Fibroblast of skin of back (primary cell): ENCODE data around the gene AP1S2.
A peak's percentile ranks its signal among the peaks of the same experiment; 100 is the strongest.

Experiments
- DNase-seq: peaks from one replicate; pipeline ENCODE4 v3.0.0-alpha.2; 2013

The AP1S2 gene

GRCh38 chrX:15804563-15804962, 50.0 kb downstream of the AP1S2 start:
- DNase-seq: no peak

- DNase-seq: no peak
Observed at GRCh38 chrX:15797707-15798106, 56.9 kb downstream of the AP1S2 start.

- DNase-seq: peak; percentile 3
Observed at GRCh38 chrX:15790769-15791290, 63.8 kb downstream of the AP1S2 start.

- DNase-seq: peak; percentile 69
Observed at GRCh38 chrX:15789979-15790768, 64.4 kb downstream of the AP1S2 start, which contains the start of gene ZRSR2. Gene ZRSR2, plus strand, starts transcription at chrX:15790484. Its CDS starts 12 bp downstream, at chrX:15790496.

GRCh38 chrX:15786915-15787314, 67.7 kb downstream of the AP1S2 start:
- no peak for DNase-seq

- DNase-seq: no peak
Observed at GRCh38 chrX:15785176-15785750, 69.3 kb downstream of the AP1S2 start.

GRCh38 chrX:15781961-15782699, 72.5 kb downstream of the AP1S2 start:
- DNase-seq: no peak
